H1 (cell line): ENCODE data around the gene MTMR8. TPM values are rescaled to one million over a fixed set of nuclear protein-coding genes. Genes with fewer than 3 reads are reported as not detected.

ENCODE experiments used
- CTCF ChIA-PET: fragments of 300-600 bp; sonication (Branson Sonifier 250); formaldehyde crosslinking; loops from one replicate; lab custom pipeline; 2021; ENCODE audit not compliant: partially characterized antibody; lab: Charles Lee
- POLR2A ChIA-PET: fragments of 300-600 bp; sonication (Branson Sonifier 250); formaldehyde crosslinking; loops from one replicate; lab custom pipeline; 2021; ENCODE audit warnings: inconsistent platforms; ENCODE audit not compliant: partially characterized antibody; lab: Charles Lee
- DNase-seq, 2 experiments: peaks; one replicate each; pipeline versions ENCODE4 v3.0.0 to v3.0.0-alpha.2; 2010 to 2022; ENCODE audit warnings: low spot score in 2 of 2, low read depth in 1 of 2, mixed read lengths in 1 of 2
- FAIRE-seq: peaks from 2 replicates; lab custom pipeline; 2011; peaks lifted over from hg19 to GRCh38; lab: Jason Lieb, UNC
- H2AFZ ChIP-seq: 2 replicates; pipeline ENCODE4 v1.8.1; 2012; ENCODE audit warnings: low read length, inconsistent platforms
- H2AK5ac ChIP-seq: 2 replicates; pipeline ENCODE4 v1.6.1; 2013; ENCODE audit warnings: low read depth, low read length
- H2BK120ac ChIP-seq: replicated peaks from 2 replicates; pipeline ENCODE3; 2013; ENCODE audit warnings: low read depth, low read length, inconsistent platforms
- H2BK12ac ChIP-seq: 2 replicates; pipeline ENCODE4 v1.6.1; 2013; ENCODE audit warnings: low read depth, low read length
- H2BK15ac ChIP-seq: 2 replicates; pipeline ENCODE4 v1.6.1; 2013; ENCODE audit warnings: low read length
- H2BK20ac ChIP-seq: 2 replicates; pipeline ENCODE4 v1.6.1; 2013; ENCODE audit warnings: low read length
- H2BK5ac ChIP-seq: 2 replicates; pipeline ENCODE4 v1.6.1; 2013; ENCODE audit warnings: low read depth, low read length
- H3K14ac ChIP-seq: 2 replicates; pipeline ENCODE4 v1.6.1; 2013; ENCODE audit warnings: inconsistent platforms; ENCODE audit not compliant: insufficient read length
- H3K18ac ChIP-seq: 2 replicates; pipeline ENCODE4 v1.6.1; 2013; ENCODE audit warnings: low read length; ENCODE audit errors: extremely low read depth
- H3K23ac ChIP-seq: 2 replicates; pipeline ENCODE4 v1.6.1; 2013; ENCODE audit warnings: inconsistent platforms; ENCODE audit not compliant: insufficient read length
- H3K23me2 ChIP-seq: 2 replicates; pipeline ENCODE4 v1.6.1; 2013; ENCODE audit warnings: low read depth, low read length
- H3K27ac ChIP-seq: 2 replicates; pipeline ENCODE4 v1.6.1; 2011; ENCODE audit warnings: low read depth, low read length, inconsistent platforms
- H3K27me3 ChIP-seq, 4 experiments: replicated peaks in 1 of 4; 1 replicate in 1 of 4; 2 replicates in 3 of 4; pipeline versions ENCODE4 v1.6.1 to v1.8.1; 2011 to 2013; ENCODE audit warnings: low read length in 3 of 4, mild to moderate bottlenecking in 3 of 4, inconsistent platforms in 2 of 4, mixed read lengths in 2 of 4, moderate library complexity in 1 of 4; ENCODE audit not compliant: control insufficient read depth in 3 of 4, insufficient read depth in 3 of 4; ENCODE audit errors: extremely low read depth in 1 of 4
- H3K36me3 ChIP-seq, 4 experiments: 2 replicates each; pipeline versions ENCODE4 v1.6.1 to v1.8.1; 2011 to 2013; ENCODE audit warnings: mild to moderate bottlenecking in 4 of 4, low read length in 3 of 4, moderate library complexity in 2 of 4, control low read depth in 1 of 4, inconsistent platforms in 1 of 4; ENCODE audit not compliant: insufficient read depth in 4 of 4, control insufficient read depth in 2 of 4
- H3K4ac ChIP-seq: replicated peaks from 2 replicates; pipeline ENCODE3; 2013; ENCODE audit warnings: low read length, low read depth, mixed read lengths, inconsistent platforms; ENCODE audit not compliant: insufficient read length
- H3K4me1 ChIP-seq, 4 experiments: replicated peaks in 1 of 4; 1 replicate in 1 of 4; 2 replicates in 3 of 4; pipeline versions ENCODE4 v1.6.1 to v1.8.1; 2011 to 2013; ENCODE audit warnings: low read length in 3 of 4, inconsistent platforms in 2 of 4, mixed read lengths in 1 of 4; ENCODE audit not compliant: insufficient read depth in 4 of 4, control insufficient read depth in 3 of 4
- H3K4me2 ChIP-seq, 2 experiments: 2 replicates each; pipeline versions ENCODE4 v1.6.1 to v1.8.1; 2011 to 2013; ENCODE audit warnings: low read depth in 2 of 2, low read length in 2 of 2, control low read depth in 1 of 2, inconsistent platforms in 1 of 2, mild to moderate bottlenecking in 1 of 2; ENCODE audit not compliant: insufficient read depth in 1 of 2
- H3K4me3 ChIP-seq, 4 experiments: fragments of 200-600, 300-600 bp in 1 of 4; sonication (generic), shearing (Covaris generic), sonication (Bioruptor Twin) in 1 of 4; 2 replicates each; pipeline versions ENCODE4 v1.5.1 to v1.8.1; 2011 to 2016; ENCODE audit warnings: low read length in 4 of 4, low read depth in 3 of 4, control low read depth in 2 of 4, inconsistent platforms in 2 of 4, mild to moderate bottlenecking in 2 of 4, mixed read lengths in 1 of 4, moderate library complexity in 1 of 4; ENCODE audit not compliant: insufficient read depth in 2 of 4; ENCODE audit errors: extremely low read depth in 1 of 4
- H3K56ac ChIP-seq: replicated peaks from 2 replicates; pipeline ENCODE3; 2013; ENCODE audit warnings: low read depth, mild to moderate bottlenecking, mixed read lengths, low read length, inconsistent platforms; ENCODE audit not compliant: insufficient read length
- H3K79me1 ChIP-seq: 2 replicates; pipeline ENCODE4 v1.6.1; 2013; ENCODE audit warnings: low read depth, low read length, control low read depth
- H3K79me2 ChIP-seq, 2 experiments: 2 replicates each; pipeline versions ENCODE4 v1.6.1 to v1.8.1; 2012 to 2013; ENCODE audit warnings: low read length in 2 of 2, mild to moderate bottlenecking in 2 of 2, inconsistent platforms in 1 of 2; ENCODE audit not compliant: insufficient read depth in 2 of 2, control insufficient read depth in 1 of 2
- H3K9ac ChIP-seq, 4 experiments: replicated peaks in 1 of 4; 1 replicate in 1 of 4; 2 replicates in 3 of 4; pipeline versions ENCODE4 v1.6.1 to v1.8.1; 2011 to 2013; ENCODE audit warnings: low read depth in 3 of 4, low read length in 3 of 4, control low read depth in 2 of 4, mild to moderate bottlenecking in 2 of 4, moderate library complexity in 2 of 4, inconsistent platforms in 1 of 4; ENCODE audit errors: extremely low read depth in 1 of 4
- H3K9me3 ChIP-seq, 2 experiments: 2 replicates each; pipeline versions ENCODE4 v1.6.1 to v1.8.1; 2012 to 2013; ENCODE audit warnings: mild to moderate bottlenecking in 2 of 2, moderate library complexity in 2 of 2, control low read depth in 1 of 2, inconsistent platforms in 1 of 2, low read depth in 1 of 2, low read length in 1 of 2, mixed read lengths in 1 of 2; ENCODE audit not compliant: insufficient read depth in 2 of 2
- H4K20me1 ChIP-seq, 2 experiments: replicated peaks in 1 of 2; 2 replicates each; pipeline versions ENCODE3 to v1.8.1; 2011 to 2013; ENCODE audit warnings: inconsistent platforms in 2 of 2, low read length in 2 of 2, mild to moderate bottlenecking in 1 of 2; ENCODE audit not compliant: insufficient read depth in 2 of 2, control insufficient read depth in 1 of 2
- H4K5ac ChIP-seq: 2 replicates; pipeline ENCODE4 v1.6.1; 2013; ENCODE audit warnings: low read length, low read depth, mixed read lengths, inconsistent platforms; ENCODE audit not compliant: insufficient read length
- H4K8ac ChIP-seq: 2 replicates; pipeline ENCODE4 v1.8.0; 2013; ENCODE audit warnings: mild to moderate bottlenecking, moderate library complexity, low read length, inconsistent platforms; ENCODE audit not compliant: insufficient read depth; ENCODE audit errors: extremely low read depth
- H4K91ac ChIP-seq: replicated peaks from 2 replicates; pipeline ENCODE3; 2013; ENCODE audit warnings: low read length, mixed read lengths, inconsistent platforms; ENCODE audit not compliant: insufficient read length
- CEBPB ChIP-seq: IDR thresholded peaks from 2 replicates; pipeline ENCODE4 v1.6.1; 2012; ENCODE audit warnings: low read depth, low read length
- CTBP2 ChIP-seq: IDR thresholded peaks from 2 replicates; pipeline ENCODE4 v1.7.0; 2011; ENCODE audit warnings: borderline replicate concordance, mild to moderate bottlenecking, moderate library complexity, mixed read lengths, low read length; ENCODE audit not compliant: insufficient read depth, insufficient read length
- EGR1 ChIP-seq: IDR thresholded peaks from 2 replicates; pipeline ENCODE4 v1.6.1; 2011; ENCODE audit warnings: low read depth, low read length, borderline replicate concordance
- EZH2 ChIP-seq: fragments of 200-600 bp; sonication (generic); IDR thresholded peaks from 2 replicates; pipeline ENCODE4 v1.7.1; 2012; ENCODE audit warnings: low read depth, mild to moderate bottlenecking, moderate library complexity, low read length, inconsistent platforms; ENCODE audit not compliant: severe bottlenecking
- FOSL1 ChIP-seq: IDR thresholded peaks from 2 replicates; pipeline ENCODE4 v1.6.1; 2011; ENCODE audit warnings: mild to moderate bottlenecking, low read depth, low read length, moderate library complexity; ENCODE audit not compliant: insufficient read depth
- JUN ChIP-seq: IDR thresholded peaks from 2 replicates; pipeline ENCODE4 v1.6.1; 2011; ENCODE audit warnings: low read depth, mild to moderate bottlenecking, improper control_type of control experiment, low read length
- KDM5A ChIP-seq: fragments of 200-600 bp; IDR thresholded peaks from 2 replicates; pipeline ENCODE4 v1.7.1; 2012; ENCODE audit warnings: mild to moderate bottlenecking, low read length, inconsistent platforms, mixed read lengths
- NRF1 ChIP-seq: IDR thresholded peaks from 2 replicates; pipeline ENCODE4 v1.6.1; 2011; ENCODE audit warnings: mild to moderate bottlenecking, low read depth, low read length, improper control_type of control experiment
- RXRA ChIP-seq: IDR thresholded peaks from 2 replicates; pipeline ENCODE4 v1.6.1; 2011; ENCODE audit warnings: low read depth, mild to moderate bottlenecking, low read length, moderate library complexity; ENCODE audit not compliant: insufficient read depth
- SP4 ChIP-seq: IDR thresholded peaks from 2 replicates; pipeline ENCODE4 v1.6.1; 2012; ENCODE audit warnings: low read length, inconsistent platforms
- SRF ChIP-seq: IDR thresholded peaks from 2 replicates; pipeline ENCODE4 v1.6.1; 2011; ENCODE audit warnings: mild to moderate bottlenecking, low read depth, low read length, moderate library complexity
- TBP ChIP-seq: IDR thresholded peaks from 2 replicates; pipeline ENCODE4 v1.6.1; 2011; ENCODE audit warnings: low read depth, low read length, improper control_type of control experiment
- ZNF274 ChIP-seq: IDR thresholded peaks from 2 replicates; pipeline ENCODE4 v1.7.0; 2012; ENCODE audit warnings: low read length, borderline replicate concordance; ENCODE audit errors: extremely low read depth
- WGBS, 2 experiments: shearing (Covaris generic) in 1 of 2; methylation state at CpG; one replicate each; pipeline versions ENCODE4 v1.1.6 to v1.1.7; 2013 to 2015; ENCODE audit warnings: low lambda C conversion rate in 2 of 2, mixed read lengths in 2 of 2, inconsistent platforms in 1 of 2, low coverage in 1 of 2, missing lambda C conversion rate in 1 of 2; ENCODE audit not compliant: insufficient replicate concordance in 2 of 2, insufficient coverage in 1 of 2, insufficient read length in 1 of 2; ENCODE audit errors: extremely low coverage in 1 of 2, missing lambda C conversion rate in 1 of 2; 5-methylcytosine and 5-hydroxymethylcytosine counted together
- polyA plus RNA-seq, 7 experiments: library from polyadenylated mRNA; depleted of rRNA in 3 of 7; stranded (reverse) in 5 of 7; unstranded in 2 of 7; fragments of >200 nt in 5 of 7; fragments of 200-250 nt in 2 of 7; gene quantifications; 1 replicate in 5 of 7; 2 replicates in 1 of 7; 4 replicates in 1 of 7; pipeline versions ENCODE4 v1.2.1 to v1.2.3, GENCODE V29; 2011 to 2013; ENCODE audit warnings: missing spikeins in 2 of 7, mixed read lengths in 2 of 7
- total RNA-seq: library from RNA; stranded (reverse); fragmentation: NEBNext Ultra II Directional; extraction: Animal tissue kit (Norgen Biotek cat#: 25700); gene quantifications from 2 replicates; pipeline ENCODE4 v1.2.1, GENCODE V29; 2021
- TF ChIP-seq, protein P1 (sequence below): IDR thresholded peaks from 2 replicates; pipeline ENCODE4 v1.6.1; 2012; ENCODE audit warnings: inconsistent platforms
- TF ChIP-seq, protein P2 (sequence below): IDR thresholded peaks from 2 replicates; pipeline ENCODE4 v1.6.1; 2012; ENCODE audit warnings: inconsistent platforms

Gene MTMR8
- total and polyA plus RNA-seq, 2 of the 8 experiments (the other 6 are each of a cell fraction or from before 2014, with no cell fraction given), result 1.3 to 6.3 TPM

DNA sequence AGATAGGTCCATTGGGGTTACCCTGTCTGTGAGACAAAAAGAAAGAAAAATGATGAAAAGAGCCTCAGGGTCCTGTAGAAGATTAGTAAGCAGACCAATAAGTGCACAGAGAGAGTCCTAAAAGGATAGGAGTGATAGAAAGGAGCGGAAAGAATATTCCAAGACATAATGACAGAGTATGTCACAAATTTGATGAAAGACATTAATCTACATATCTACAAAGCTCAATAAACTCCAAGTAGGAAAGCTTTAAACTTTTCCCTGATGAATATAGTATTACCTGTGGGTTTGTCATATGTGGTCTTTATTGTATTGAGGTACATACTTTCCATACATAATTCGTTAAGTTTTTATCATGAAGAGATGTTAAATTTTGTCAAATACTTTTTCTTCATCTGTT is 73.7 kb downstream of the MTMR8 start:
- Histone ChIP-seq H3K4me3 (no peak overlapping the region), H3K9ac (no peak overlapping the region), H3K23me2 (no peaks in the 10 kb centered on the region), H3K4ac (no peak overlapping the region), H2BK20ac (no peak overlapping the region), H4K5ac (no peak overlapping the region), H3K23ac (no peak overlapping the region), H3K4me1 (no peaks in the 10 kb centered on the region), H2BK5ac (no peak overlapping the region), H2BK15ac (no peak overlapping the region), H2AFZ (no peak overlapping the region), H3K79me2 (no peaks in the 10 kb centered on the region), H3K79me1 (no peaks in the 10 kb centered on the region), H2BK120ac (no peak overlapping the region), H4K8ac (no peak overlapping the region), H3K56ac (no peak overlapping the region), H3K36me3 (no peaks in the 10 kb centered on the region; a peak in 3 of 8 replicates), H3K18ac (no peak overlapping the region), H3K4me2 (no peak overlapping the region), H4K20me1 (no peaks in the 10 kb centered on the region), H4K91ac (no peak overlapping the region), H2BK12ac (no peak overlapping the region), H3K27me3 (no peaks in the 10 kb centered on the region), H2AK5ac (no peak overlapping the region), H3K14ac (no peak overlapping the region), H3K9me3 (no peaks in the 10 kb centered on the region; a peak in 2 of 4 replicates), H3K27ac (no peak overlapping the region)
- DNase-seq, result no peak
- POLR2A ChIA-PET, result no interaction called here
- no peak for FAIRE-seq
- 100% methylated on average over 1 of the region's 2 CpGs; no CpG with 5 or more reads in 1 of the 2 experiments for WGBS, 2 experiments
- CTCF ChIA-PET, result no interaction called here
- TF ChIP-seq FOSL1, result no peak
- no peak for TF ChIP-seq CEBPB
- TF ChIP-seq ZNF274, result no peak
- TF ChIP-seq EGR1, result no peak
- TF ChIP-seq EZH2, result no peak
- TF ChIP-seq SRF, result no peak
- no peak for TF ChIP-seq SP4
- TF ChIP-seq NRF1, result no peak
- TF ChIP-seq JUN, result no peak
- no peak for TF ChIP-seq CTBP2
- TF ChIP-seq, protein P1, sequence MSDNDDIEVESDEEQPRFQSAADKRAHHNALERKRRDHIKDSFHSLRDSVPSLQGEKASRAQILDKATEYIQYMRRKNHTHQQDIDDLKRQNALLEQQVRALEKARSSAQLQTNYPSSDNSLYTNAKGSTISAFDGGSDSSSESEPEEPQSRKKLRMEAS, result no peak
- TF ChIP-seq RXRA, result no peak
- TF ChIP-seq KDM5A, result no peak
- no peak for TF ChIP-seq TBP
- TF ChIP-seq, protein P2, sequence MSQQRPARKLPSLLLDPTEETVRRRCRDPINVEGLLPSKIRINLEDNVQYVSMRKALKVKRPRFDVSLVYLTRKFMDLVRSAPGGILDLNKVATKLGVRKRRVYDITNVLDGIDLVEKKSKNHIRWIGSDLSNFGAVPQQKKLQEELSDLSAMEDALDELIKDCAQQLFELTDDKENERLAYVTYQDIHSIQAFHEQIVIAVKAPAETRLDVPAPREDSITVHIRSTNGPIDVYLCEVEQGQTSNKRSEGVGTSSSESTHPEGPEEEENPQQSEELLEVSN, result no peak
